KMS-11 (cell line): ENCODE data around the gene ERO1B.

Experiments used
- H2AFZ ChIP-seq: fragments of 200-600 bp; sonication (generic); 2 replicates; pipeline ENCODE4 v1.6.1; 2016; ENCODE audit warnings: antibody characterized with exemption, mixed run types, low read depth
- H3K27ac ChIP-seq: fragments of 200-600 bp; sonication (generic); 2 replicates; pipeline ENCODE4 v1.6.1; 2016; ENCODE audit warnings: mild to moderate bottlenecking, mixed run types
- H3K27me3 ChIP-seq: fragments of 200-600 bp; sonication (generic); 2 replicates; pipeline ENCODE4 v1.6.1; 2017; ENCODE audit warnings: mild to moderate bottlenecking, low read depth, mixed run types, moderate library complexity; ENCODE audit not compliant: insufficient read depth
- H3K36me3 ChIP-seq: fragments of 200-600 bp; sonication (generic); 2 replicates; pipeline ENCODE4 v1.6.1; 2017; ENCODE audit warnings: mild to moderate bottlenecking, mixed run types; ENCODE audit not compliant: insufficient read depth
- H3K4me1 ChIP-seq: fragments of 200-600 bp; sonication (generic); 2 replicates; pipeline ENCODE4 v1.6.1; 2016; ENCODE audit warnings: mild to moderate bottlenecking, low read depth, mixed run types; ENCODE audit not compliant: poor library complexity, severe bottlenecking
- H3K4me2 ChIP-seq: fragments of 200-600 bp; sonication (generic); 2 replicates; pipeline ENCODE4 v1.7.0; 2016; ENCODE audit warnings: mild to moderate bottlenecking, mixed run types
- H3K4me3 ChIP-seq: fragments of 200-600 bp; sonication (generic); IDR thresholded peaks from 2 replicates; pipeline ENCODE4 v1.6.1; 2017; ENCODE audit warnings: low read depth, low read length, mixed read lengths; ENCODE audit not compliant: insufficient read depth
- H3K79me2 ChIP-seq: fragments of 200-600 bp; sonication (generic); 2 replicates; pipeline ENCODE4 v1.6.1; 2016; ENCODE audit warnings: low read depth, mixed run types; ENCODE audit not compliant: insufficient read depth
- H3K9ac ChIP-seq: fragments of 200-600 bp; sonication (generic); 2 replicates; pipeline ENCODE4 v1.6.1; 2016; ENCODE audit warnings: mild to moderate bottlenecking, mixed run types
- H4K20me1 ChIP-seq: fragments of 200-600 bp; sonication (generic); 2 replicates; pipeline ENCODE4 v1.6.1; 2016; ENCODE audit warnings: mild to moderate bottlenecking, mixed run types; ENCODE audit not compliant: insufficient read depth
- CTCF ChIP-seq: fragments of 200-600 bp; sonication (generic); conservative IDR thresholded peaks from 2 replicates; pipeline ENCODE4 v1.6.1; 2017; ENCODE audit warnings: low read depth, mild to moderate bottlenecking, antibody characterized with exemption, low read length, moderate library complexity, mixed read lengths

ERO1B gene

GRCh38 chr1:236175642-236176336, 106.0 kb downstream of the ERO1B start:
- no peaks in the 10 kb centered on the region for H3K4me1 ChIP-seq
- H3K27ac ChIP-seq, result no peak overlapping the region
- H4K20me1 ChIP-seq, result no peaks in the 10 kb centered on the region
- H3K79me2 ChIP-seq, result no peaks in the 10 kb centered on the region
- no peak for TF ChIP-seq CTCF
- H3K4me2 ChIP-seq, result no peak overlapping the region
- H2AFZ ChIP-seq, result no peak overlapping the region
- no peak overlapping the region for H3K4me3 ChIP-seq
- H3K9ac ChIP-seq, result no peak overlapping the region
- H3K27me3 ChIP-seq, result no peaks in the 10 kb centered on the region
- H3K36me3 ChIP-seq, result no peaks in the 10 kb centered on the region

GRCh38 chr1:236173174-236173767, 108.5 kb downstream of the ERO1B start:
- H3K27me3 ChIP-seq, result no peaks in the 10 kb centered on the region
- no peak overlapping the region for H2AFZ ChIP-seq
- no peak overlapping the region for H3K4me3 ChIP-seq
- H3K9ac ChIP-seq, result no peak overlapping the region
- H3K79me2 ChIP-seq, result no peaks in the 10 kb centered on the region
- H3K4me2 ChIP-seq, result no peak overlapping the region
- TF ChIP-seq CTCF, result no peak
- no peaks in the 10 kb centered on the region for H3K4me1 ChIP-seq
- no peak overlapping the region for H3K27ac ChIP-seq
- H4K20me1 ChIP-seq, result no peaks in the 10 kb centered on the region
- no peaks in the 10 kb centered on the region for H3K36me3 ChIP-seq

- no peak for TF ChIP-seq CTCF
- Histone ChIP-seq H3K27me3 (no peaks in the 10 kb centered on the region), H2AFZ (no peak overlapping the region), H3K4me1 (no peaks in the 10 kb centered on the region), H4K20me1 (no peaks in the 10 kb centered on the region), H3K4me2 (no peak overlapping the region), H3K27ac (no peak overlapping the region), H3K36me3 (no peaks in the 10 kb centered on the region), H3K4me3 (no peak overlapping the region), H3K79me2 (no peaks in the 10 kb centered on the region), H3K9ac (no peak overlapping the region)
Observed at GRCh38 chr1:236172041-236172579, 109.6 kb downstream of the ERO1B start.

- H3K27ac ChIP-seq, result no peak overlapping the region
- H3K9ac ChIP-seq, result no peak overlapping the region
- no peak overlapping the region for H3K4me2 ChIP-seq
- H2AFZ ChIP-seq, result no peak overlapping the region
- H3K4me3 ChIP-seq, result no peak overlapping the region
- H3K27me3 ChIP-seq, result no peaks in the 10 kb centered on the region
- H3K36me3 ChIP-seq, result no peaks in the 10 kb centered on the region
- no peaks in the 10 kb centered on the region for H3K79me2 ChIP-seq
- H3K4me1 ChIP-seq, result no peaks in the 10 kb centered on the region
- H4K20me1 ChIP-seq, result no peaks in the 10 kb centered on the region
- TF ChIP-seq CTCF, result no peak
Observed at GRCh38 chr1:236168716-236169429, 112.9 kb downstream of the ERO1B start.
